ENCODE measurements around the gene NLGN4Y. TPM values are rescaled to one million over a fixed set of nuclear protein-coding genes. Genes with fewer than 3 reads are reported as not detected.
"Not testable (repeated sequence)": the region's sequence is repeated elsewhere in the genome, so short reads cannot be mapped to it uniquely, and the experiment has no call there.

NLGN4Y gene
- total RNA-seq, 1 donor from 2014 or later = 0.65 TPM

DNA sequence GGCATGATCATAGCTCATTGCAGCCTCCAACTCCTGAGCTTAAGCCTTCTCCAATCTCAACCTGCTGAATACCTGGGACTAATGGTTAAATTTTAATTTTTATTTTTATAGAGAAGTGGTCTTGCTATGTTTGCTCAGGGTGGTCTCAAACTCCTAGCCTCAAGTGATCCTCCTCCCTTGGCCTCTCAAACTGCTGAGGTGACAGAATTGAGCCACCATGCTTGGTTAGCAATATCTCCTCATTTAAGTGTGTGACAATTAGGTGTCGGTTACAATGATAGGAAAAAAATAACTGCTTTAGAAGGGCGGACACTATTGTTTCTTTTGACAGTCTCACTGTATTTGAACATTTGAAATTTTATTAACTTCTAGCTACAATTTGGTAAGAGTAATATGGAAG lies 300.3 kb downstream of the NLGN4Y start:
- ATAC-seq (ENCODE audit: poor library complexity) (no peak), DNase-seq (no peak)
- intact Hi-C loops (cut with DNase I) = no loop called here

DNA sequence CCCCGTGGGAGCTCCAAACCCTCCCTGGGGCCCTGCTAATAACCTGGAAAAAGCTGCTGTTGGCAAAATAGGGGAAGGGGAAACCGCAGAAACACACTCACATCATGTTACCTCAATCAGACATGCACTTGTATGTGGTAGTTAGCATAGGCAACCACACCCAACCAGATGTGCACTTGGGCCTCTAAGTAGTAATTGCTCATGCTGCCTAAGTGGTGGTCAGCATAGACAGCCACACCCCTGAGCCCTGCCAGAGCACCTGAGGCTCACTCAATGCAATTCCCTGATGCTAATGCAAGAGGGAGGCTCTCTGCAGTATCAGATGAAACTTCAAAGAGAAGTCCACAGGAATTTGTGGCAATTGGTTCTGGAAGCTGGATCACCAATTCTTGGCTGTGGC lies 301.4 kb downstream of the NLGN4Y start:
- intact Hi-C loops (cut with DNase I) = no loop called here
- ATAC-seq (ENCODE audit: poor library complexity) (no peak), DNase-seq (no peak)

DNA sequence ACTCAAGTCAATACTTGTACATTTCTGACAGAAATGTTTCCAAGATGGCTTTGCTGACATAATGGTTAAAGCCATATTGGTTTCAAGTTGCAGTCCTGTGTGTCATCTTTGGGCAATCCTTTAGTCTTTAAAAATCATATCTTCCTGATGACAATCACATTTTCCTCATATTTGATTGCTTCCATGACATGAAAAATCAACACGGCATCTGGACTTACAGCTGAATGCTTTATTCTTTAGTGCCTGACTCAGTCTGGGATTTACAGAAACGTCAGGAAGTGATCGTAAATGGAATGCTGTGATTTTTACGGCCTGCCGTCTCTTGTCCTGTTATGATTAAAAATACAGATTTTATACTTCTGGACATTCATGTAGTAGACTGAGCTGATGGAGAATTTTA lies 304.2 kb downstream of the NLGN4Y start:
- intact Hi-C loops (cut with DNase I) = no loop called here
- no peak for DNase-seq
- ATAC-seq (ENCODE audit: poor library complexity) = no peak

DNA sequence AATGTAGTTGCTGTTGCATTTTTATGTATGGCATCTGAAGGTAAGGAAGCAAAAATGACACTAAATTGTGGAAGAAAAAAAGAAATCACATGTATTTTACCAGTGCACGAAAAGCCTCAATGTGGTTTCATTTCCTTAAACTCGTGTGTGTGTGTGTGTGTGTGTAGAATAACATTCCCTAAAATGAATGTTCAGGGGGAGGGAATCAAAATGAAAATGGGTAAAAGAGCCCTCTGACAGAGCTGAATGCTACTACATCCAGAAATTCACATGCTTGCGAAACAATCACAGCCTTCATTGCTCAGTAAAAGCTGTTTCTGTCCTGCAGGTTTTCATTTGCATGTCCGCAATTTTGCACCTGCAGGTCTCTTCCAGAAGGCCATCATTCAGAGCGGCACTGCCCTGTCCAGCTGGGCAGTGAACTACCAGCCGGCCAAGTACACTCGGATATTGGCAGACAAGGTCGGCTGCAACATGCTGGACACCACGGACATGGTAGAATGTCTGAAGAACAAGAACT lies 305.1 kb downstream of the NLGN4Y start:
- intact Hi-C loops (cut with DNase I) = no loop called here
- ATAC-seq (ENCODE audit: poor library complexity) (no peak), DNase-seq (no peak)

DNA sequence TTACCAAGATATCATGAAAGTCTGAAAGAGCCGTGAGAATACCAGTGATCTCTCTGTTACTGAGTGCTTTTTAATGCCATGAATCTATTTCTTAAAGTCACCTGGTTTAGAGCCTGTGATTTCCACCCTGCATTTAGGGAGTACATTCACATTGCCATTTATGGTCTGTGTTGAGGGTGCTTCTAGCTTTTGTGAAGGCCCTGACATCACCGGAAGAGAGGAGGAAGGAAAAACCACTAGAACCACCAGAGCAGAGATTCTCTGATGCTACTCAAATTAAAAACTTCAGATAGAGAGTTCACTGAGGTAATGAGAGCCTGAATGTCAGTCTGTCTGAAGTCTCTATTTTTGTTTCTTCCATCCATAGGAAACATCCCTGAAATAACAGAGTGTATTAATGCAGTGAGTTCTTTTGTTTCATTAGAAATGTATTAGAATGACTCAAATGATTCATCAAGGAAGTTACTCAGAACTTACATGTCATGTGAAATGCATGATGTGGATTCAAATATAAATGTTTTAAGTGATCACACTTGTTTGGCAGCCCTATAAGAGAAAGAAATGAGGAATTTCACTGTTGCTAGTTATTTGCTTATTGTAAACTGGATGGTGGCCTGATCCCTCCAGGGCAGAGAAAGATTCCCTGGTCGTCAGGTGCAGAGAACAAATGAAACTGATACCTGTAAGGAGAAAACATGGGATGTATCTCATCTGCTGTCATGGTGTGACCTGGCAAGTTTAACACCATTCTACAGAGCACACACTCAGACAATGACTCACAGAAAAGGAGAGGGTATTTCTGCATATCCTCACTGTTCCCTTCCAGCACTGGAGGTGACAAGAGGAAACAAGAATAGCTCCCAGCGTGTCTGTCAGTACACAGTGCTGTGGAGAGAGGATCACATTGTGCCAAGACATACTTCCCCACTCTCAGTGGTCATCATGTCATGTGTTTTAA lies 310.1 kb downstream of the NLGN4Y start:
- ATAC-seq (ENCODE audit: poor library complexity) (no peak), DNase-seq (no peak)

DNA sequence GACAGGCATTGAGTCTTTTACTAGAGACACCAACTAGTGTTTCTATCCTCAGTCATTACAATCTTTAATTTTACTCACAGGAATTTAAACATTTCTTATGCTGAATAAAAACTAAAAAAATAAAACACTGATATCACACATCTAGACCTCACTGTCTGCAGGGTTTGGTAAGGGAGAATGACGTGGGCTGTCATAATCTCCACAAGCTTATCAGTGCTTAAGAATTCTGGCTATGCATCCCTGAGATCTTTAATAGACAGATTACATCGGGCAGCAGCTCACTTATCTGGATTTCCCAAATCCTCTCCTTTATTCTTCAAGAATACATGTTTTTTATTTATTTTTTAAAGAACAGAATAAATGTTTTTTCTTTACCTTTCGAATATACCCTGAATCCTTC lies 313.1 kb downstream of the NLGN4Y start:
- intact Hi-C loops (cut with DNase I) = no loop called here
- ATAC-seq (ENCODE audit: poor library complexity) (no peak), DNase-seq (no peak)

More for the DNA sequence above, 310.1 kb downstream of the NLGN4Y start:
- intact Hi-C loops (cut with DNase I) = no loop called here

DNA sequence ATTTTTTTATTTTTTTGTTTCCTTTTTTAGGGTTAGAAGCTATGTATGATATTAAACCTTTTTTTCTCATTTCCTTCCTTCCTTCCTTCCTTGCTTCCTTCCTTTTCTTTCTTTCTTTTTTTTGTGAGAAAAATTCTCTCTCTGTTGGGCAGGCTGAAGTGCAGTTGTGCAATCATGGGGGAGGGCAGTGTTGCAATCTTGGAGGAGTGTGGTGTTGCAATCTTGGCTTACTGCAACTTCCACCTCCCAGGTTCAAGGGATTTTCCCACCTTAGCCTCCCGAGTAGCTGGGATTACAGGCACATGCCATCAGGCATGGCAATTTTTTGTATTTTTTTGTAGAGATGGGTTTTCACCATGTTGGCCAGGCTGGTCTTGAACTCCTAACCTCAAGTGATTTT lies 326.4 kb downstream of the NLGN4Y start:
- ATAC-seq (ENCODE audit: poor library complexity) = no peak
- intact Hi-C loops (cut with DNase I) = no loop called here
- DNase-seq = no peak

DNA sequence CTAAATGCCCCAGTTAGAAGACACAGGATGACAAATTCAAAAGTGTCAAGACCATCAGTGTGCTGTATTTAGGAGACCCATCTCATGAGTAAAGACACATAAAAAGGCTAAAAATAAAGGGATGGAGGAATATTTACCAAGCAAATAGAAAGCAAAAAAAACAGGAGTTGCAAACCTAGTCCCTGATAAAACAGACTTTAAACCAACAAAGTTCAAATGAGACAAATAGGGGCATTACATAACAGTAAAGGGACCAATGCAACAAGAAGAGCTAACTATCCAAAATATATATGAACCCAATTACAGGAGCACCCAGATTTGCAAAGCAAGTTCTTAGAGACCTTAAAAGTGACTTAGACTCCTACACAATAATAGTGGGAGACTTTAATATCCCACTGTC lies 336.1 kb downstream of the NLGN4Y start:
- intact Hi-C loops (cut with DNase I) = no loop called here
- DNase-seq (no peak), ATAC-seq (ENCODE audit: poor library complexity) (no peak)

DNA sequence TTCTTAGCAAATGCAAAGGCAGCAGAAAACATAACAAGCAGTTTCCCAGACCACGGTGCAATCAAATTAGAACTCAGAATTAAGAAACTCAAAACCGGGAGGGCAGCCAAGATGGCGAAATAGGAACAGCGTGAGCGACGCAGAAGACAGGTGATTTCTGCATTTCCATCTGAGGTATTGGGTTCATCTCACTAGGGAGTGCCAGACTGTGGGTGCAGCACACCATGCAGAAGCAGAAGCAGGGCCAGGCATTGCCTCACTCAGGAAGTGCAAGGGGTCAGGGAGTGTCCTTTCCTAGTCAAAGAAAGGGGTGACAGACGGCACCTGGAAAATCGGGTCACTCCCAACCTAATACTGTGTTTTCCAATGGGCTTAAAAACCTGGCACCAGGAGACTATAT lies 336.7 kb downstream of the NLGN4Y start:
- DNase-seq; intact Hi-C loops (cut with DNase I); ATAC-seq (ENCODE audit: poor library complexity): not testable (repeated sequence)

DNA sequence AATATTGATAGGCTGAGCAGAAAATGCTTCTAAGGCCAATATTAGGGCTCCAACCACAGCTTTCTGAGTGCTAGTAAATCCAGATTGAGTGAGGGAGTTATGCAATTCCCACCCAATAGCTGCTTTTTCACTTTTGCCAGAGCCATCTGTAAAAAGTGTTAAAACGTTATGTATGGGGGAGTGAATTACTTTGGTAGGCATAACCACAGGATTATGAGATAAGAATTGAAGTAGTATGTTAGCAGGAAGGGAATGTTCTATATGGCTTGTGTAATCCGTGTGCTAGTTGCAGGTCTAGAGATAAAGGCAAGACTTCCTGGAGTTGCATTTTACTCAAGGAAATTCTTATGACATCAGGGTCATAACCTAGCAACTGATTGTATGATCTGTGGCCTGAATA lies 347.6 kb downstream of the NLGN4Y start:
- no peak for ATAC-seq (ENCODE audit: poor library complexity)
- no peak for DNase-seq
- intact Hi-C loops (cut with DNase I) = no loop called here
